Left lung (tissue), 14 donors: Measurements from ENCODE around the gene HS3ST2. TPM values are rescaled to one million over a fixed set of nuclear protein-coding genes. Genes with fewer than 3 reads are reported as not detected.
A peak's percentile ranks its signal among the peaks of the same experiment; 100 is the strongest.

Source experiments
- ATAC-seq: fragments of 200-7000 bp; cut with Tn5 transposase; one replicate; pipeline ENCODE4 v1.9.1; 2020; ENCODE audit warnings: moderate library complexity
- DNase-seq, 4 donors: peaks; one replicate each; pipeline ENCODE4 v3.0.0-alpha.2; 2013 to 2020
- H3K27ac ChIP-seq, 2 donors: fragments of 200-600 bp; sonication (generic) in 1 of 2; one replicate each; pipeline versions ENCODE4 v1.5.0 to v1.8.0; 2020 to 2021
- H3K27me3 ChIP-seq, 2 donors: fragments of 200-600 bp; sonication (generic) in 1 of 2; one replicate each; pipeline versions ENCODE4 v1.5.0 to v1.8.0; 2020 to 2021
- H3K36me3 ChIP-seq, 2 donors: fragments of 200-600 bp; sonication (generic) in 1 of 2; one replicate each; pipeline versions ENCODE4 v1.5.0 to v1.8.0; 2020 to 2021
- H3K4me1 ChIP-seq, 2 donors: fragments of 200-600 bp; one replicate each; pipeline ENCODE4 v1.8.0; 2021
- H3K4me3 ChIP-seq, 2 donors: fragments of 200-600 bp; sonication (generic) in 1 of 2; one replicate each; pipeline versions ENCODE4 v1.5.0 to v1.8.0; 2020 to 2021; ENCODE audit warnings: mild to moderate bottlenecking in 1 of 2
- H3K9me3 ChIP-seq, 2 donors: fragments of 200-600 bp; sonication (generic) in 1 of 2; one replicate each; pipeline versions ENCODE4 v1.5.0 to v1.8.0; 2020 to 2021
- CTCF ChIP-seq, 2 donors: fragments of 200-600 bp; sonication (generic) in 1 of 2; IDR thresholded peaks; one replicate each; pipeline versions ENCODE4 v1.5.0 to v1.8.0; 2021; ENCODE audit warnings: antibody characterized with exemption in 2 of 2
- intact Hi-C, 2 donors: fragments of 100-400 bp; cut with DNase I; formaldehyde crosslinking; loops; one replicate each; pipeline versions ENCODE4 v1.11.2 to v1.14.2; 2022
- long read RNA-seq, 12 donors: library from polyadenylated mRNA in 2 of 12; unstranded in 2 of 12; transcript quantifications; one replicate each; pipeline ENCODE4 v2.0.0 and lab custom pipeline, GENCODE V29; 2019 to 2026
- polyA plus RNA-seq, 6 donors: library from polyadenylated mRNA; unstranded; fragments of 120-200 nt; gene quantifications; one replicate each; pipeline ENCODE4 v1.2.1, GENCODE V29; 2013; ENCODE audit not compliant: insufficient read length in 6 of 6
- total RNA-seq, 2 donors: library from RNA; stranded (reverse); fragmentation: NEBNext Ultra II Directional; extraction: Animal tissue kit (Norgen Biotek cat#: 25700); gene quantifications; one replicate each; pipeline ENCODE4 v1.2.1, GENCODE V29; 2021
- donor health status: DM: no; HTN: yes; CAD: no.
- donor health status: DM: no; HTN: no; CAD: no.

The HS3ST2 gene
- total RNA-seq = 1 to 10 TPM; 6.4 to 8.6 TPM
- polyA plus RNA-seq = under 1 TPM in 2 of 6 donors, not detected in 4; 0.07 to 0.08 TPM
- long read RNA-seq, donor 1 = 0 reads
- long read RNA-seq, donor 2 = 0 reads
- long read RNA-seq, donor 3 = 0 reads
- long read RNA-seq, donor 4, partial matches to known transcripts = 0 of 6 reads
- long read RNA-seq, donor 4, other reads (novel, unspliced or antisense) = 2 of 6 reads
- long read RNA-seq, donor 5 = 0 reads
- long read RNA-seq, donor 6 = 0 reads
- long read RNA-seq, donor 7 = 0 reads
- long read RNA-seq, donor 8 = 0 reads
- long read RNA-seq, donor 9 = 0 reads
- long read RNA-seq, donor 10, partial matches to known transcripts = 1 of 3 reads
- long read RNA-seq, donor 10, other reads (novel, unspliced or antisense) = 1 of 3 reads
- long read RNA-seq, donor 11 = 0 reads
- long read RNA-seq, donor 12 = 0 reads

GRCh38 chr16:22813948-22814710, at the start of gene HS3ST2:
Gene HS3ST2, plus strand, starts transcription at chr16:22814162. Its CDS starts 449 bp downstream, at chr16:22814611.
- Histone ChIP-seq H3K9me3 (no peaks in the 10 kb centered on the region), H3K4me1 (peaks cover 0 to 16% of the 10 kb centered on the region in 2 donors), H3K4me3 (peak within 1 kb of the TSS; percentile 21 to 31), H3K36me3 (no peaks in the 10 kb centered on the region), H3K27ac (no peak within 1 kb of the TSS), H3K27me3 (peaks cover 26 to 73% of the 10 kb centered on the region in 2 donors)
- ATAC-seq (peak; percentile 63), DNase-seq (peak in 2 of 4 donors; percentile 11 to 67)
- no peak for TF ChIP-seq CTCF (IDR thresholded peaks at IDR 0.05)
- intact Hi-C loops = no loop called here

GRCh38 chr16:22764662-22765327, 49.2 kb upstream of the HS3ST2 start:
- H3K27me3 ChIP-seq = no peaks in the 10 kb centered on the region
- ATAC-seq (no peak), DNase-seq (no peak)
- no peaks in the 10 kb centered on the region for H3K4me1 ChIP-seq
- intact Hi-C loops = no loop called here
- TF ChIP-seq CTCF (IDR thresholded peaks at IDR 0.05) = no peak
- H3K36me3 ChIP-seq = no peaks in the 10 kb centered on the region
- no peak overlapping the region for H3K4me3 ChIP-seq
- H3K9me3 ChIP-seq = no peaks in the 10 kb centered on the region
- no peak overlapping the region for H3K27ac ChIP-seq

GRCh38 chr16:22765479-22765878, 48.5 kb upstream of the HS3ST2 start:
- Histone ChIP-seq H3K36me3 (no peaks in the 10 kb centered on the region), H3K4me3 (no peak overlapping the region), H3K27me3 (peaks cover 0 to 3% of the 10 kb centered on the region in 2 donors), H3K4me1 (no peaks in the 10 kb centered on the region), H3K9me3 (no peaks in the 10 kb centered on the region), H3K27ac (no peak overlapping the region)
- DNase-seq (no peak), ATAC-seq (no peak)
- intact Hi-C loops = no loop called here
- no peak for TF ChIP-seq CTCF (IDR thresholded peaks at IDR 0.05)

- Histone ChIP-seq H3K27ac (no peak overlapping the region), H3K4me1 (no peaks in the 10 kb centered on the region), H3K36me3 (no peaks in the 10 kb centered on the region), H3K9me3 (no peaks in the 10 kb centered on the region), H3K27me3 (peaks cover 0 to 24% of the 10 kb centered on the region in 2 donors), H3K4me3 (no peak overlapping the region)
- no peak for ATAC-seq
- TF ChIP-seq CTCF (IDR thresholded peaks at IDR 0.05) = no peak
- DNase-seq = no peak
- intact Hi-C loops = no loop called here
Measured at GRCh38 chr16:22770866-22771265, 43.1 kb upstream of the HS3ST2 start.
